PC-3 (cell line): ENCODE results near the gene TTC24.

Source experiments
- EZH2 ChIP-seq: fragments of 300-600 bp; sonication (generic); IDR thresholded peaks from one replicate; pipeline ENCODE4 v1.6.1; 2017; ENCODE audit warnings: antibody characterized with exemption, mild to moderate bottlenecking, low read length; ENCODE audit not compliant: unreplicated experiment
- EZH2phosphoT487 ChIP-seq: fragments of 300-600 bp; sonication (generic); IDR thresholded peaks from 2 replicates; pipeline ENCODE4 v1.6.1; 2018; ENCODE audit warnings: mild to moderate bottlenecking, antibody characterized with exemption, low read length, borderline replicate concordance

DNA sequence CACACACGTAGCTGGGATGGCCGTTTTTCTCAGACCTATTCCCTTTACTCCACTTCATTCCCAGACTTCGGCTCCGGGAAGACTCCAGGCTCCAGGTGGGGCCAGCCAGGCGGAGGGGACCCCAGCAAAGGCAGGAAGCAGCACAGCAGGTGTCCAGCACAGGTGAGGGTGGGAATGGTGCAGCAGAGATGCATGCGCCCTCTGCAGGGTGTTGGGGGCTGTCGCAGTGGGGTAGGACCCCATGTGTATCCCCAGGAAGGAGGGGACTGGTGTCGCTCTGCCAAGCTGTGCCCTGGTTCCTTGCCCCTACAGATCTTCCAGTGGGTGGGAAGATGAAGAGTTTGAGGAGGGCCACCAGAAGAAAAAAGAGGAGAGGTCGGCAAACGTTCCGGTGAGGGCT, 5.3 kb downstream of the TTC24 start:
- TF ChIP-seq EZH2phosphoT487: no peak
- TF ChIP-seq EZH2: no peak
